GDM1 (cell line): ENCODE data around the gene AFF2.

Experiments
- DNase-seq: peaks from one replicate; lab custom pipeline; 2025; lab: John Stamatoyannopoulos, UW

AFF2 gene

DNA sequence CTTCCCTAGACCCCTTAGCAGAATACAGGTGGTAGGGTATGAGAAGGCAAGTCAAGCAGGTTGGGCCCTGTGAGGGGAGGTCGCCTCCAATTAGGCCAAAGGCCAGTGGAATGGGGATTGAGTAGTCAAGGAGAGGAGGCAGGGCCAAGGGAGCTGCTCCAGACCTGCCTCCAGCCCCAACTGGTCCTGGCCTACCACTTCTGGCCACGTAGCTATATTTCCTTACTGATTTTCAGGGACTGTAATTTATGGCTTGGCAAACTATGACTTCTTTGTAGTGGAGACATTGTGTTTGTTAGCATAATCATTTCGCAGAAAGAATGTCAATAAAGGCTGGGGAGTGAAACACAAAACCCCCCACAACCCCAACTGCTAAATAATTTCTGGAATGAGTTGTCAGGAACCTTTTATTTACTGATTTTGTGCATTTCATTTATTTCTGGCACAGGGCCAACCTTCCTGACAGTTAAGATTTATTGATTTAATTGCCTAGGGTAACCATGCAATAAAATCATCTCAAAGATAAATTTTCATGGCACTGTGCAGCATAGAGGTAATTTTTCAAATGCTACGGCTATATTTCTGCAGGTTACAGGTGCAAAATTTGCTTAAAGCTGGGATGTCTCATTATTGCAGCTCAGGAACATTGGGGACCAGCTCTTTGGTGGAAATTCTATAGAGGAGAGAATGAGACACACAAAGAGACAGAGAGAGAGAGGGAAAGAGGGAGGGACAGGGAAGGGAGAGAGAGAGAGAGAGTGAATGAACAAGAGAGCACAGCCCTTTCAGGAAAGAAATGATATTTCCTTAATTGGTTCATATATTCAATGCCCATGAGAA is 509.8 kb downstream of the AFF2 start:
- no peak for DNase-seq

DNA sequence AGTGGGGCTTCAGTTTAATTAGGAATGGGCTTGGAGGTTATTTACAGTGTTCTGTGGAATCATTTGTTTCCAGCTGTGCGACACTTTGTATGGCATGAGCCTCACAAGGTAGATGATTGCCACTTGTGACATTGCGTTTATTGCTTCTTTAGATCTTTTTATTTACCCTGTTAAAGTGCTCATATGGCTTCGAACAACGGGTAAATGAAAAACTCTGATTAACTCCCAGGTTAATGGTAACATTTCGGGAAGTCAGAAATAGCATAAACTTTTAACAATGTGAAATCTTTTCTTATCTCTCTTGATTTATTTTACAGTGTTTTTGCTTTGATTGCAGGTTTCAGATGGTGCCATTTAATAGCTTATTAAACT is 510.4 kb downstream of the AFF2 start:
- no peak for DNase-seq

DNA sequence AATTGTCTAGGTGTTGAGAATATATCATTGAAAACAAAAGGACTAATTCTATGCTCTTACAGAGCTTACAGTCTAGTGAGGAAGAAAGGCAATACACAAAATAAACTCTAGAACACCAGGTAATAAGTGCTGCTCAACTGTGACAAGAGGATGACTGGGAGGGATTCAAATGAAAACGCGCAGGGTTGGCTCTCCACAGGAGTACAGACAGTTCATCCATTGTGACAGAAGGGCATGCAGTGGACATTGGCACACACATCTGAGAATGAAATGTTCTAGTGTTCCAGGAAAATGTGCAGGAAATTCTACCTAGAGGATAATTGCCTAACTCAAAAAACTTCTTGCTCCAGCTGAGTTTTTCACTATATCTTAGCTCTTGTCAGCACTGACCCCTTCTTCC is 512.7 kb downstream of the AFF2 start:
- DNase-seq, result no peak

DNA sequence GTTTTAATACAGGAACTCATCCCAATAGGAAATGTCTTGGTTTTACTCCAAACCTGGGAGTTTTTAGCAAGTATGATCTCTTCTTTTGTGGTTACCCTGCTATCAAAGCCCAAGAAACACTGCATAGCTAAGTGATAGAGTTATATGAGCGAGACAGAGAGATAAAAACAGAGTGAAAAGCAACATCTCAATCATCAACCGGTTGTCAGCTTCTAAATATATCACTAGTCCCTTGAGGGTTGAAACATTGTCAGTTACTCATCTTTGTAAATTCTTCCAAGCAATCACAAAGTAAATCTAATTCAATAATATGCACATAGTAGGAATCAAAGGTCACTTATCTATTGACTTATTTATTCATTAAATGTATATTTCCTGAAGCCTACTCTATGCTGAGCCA is 520.7 kb downstream of the AFF2 start:
- no peak for DNase-seq

DNA sequence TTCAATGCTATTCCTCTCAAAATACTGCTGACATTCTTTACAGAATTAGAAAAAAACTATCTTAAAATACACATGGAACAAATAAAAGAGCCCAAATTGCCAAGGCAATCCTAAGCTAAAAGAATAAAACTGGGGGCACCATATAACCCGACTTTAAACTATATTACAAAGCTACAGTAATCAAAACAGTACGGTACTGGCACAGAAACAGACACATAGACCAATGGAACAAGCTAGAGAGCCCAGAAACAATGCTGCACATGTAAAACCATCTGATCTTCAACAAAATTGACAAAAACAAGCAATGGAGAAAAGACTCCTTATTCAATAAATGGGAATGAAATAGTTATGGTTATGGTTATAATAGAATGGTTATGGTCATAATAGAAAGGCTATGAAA is 522.1 kb downstream of the AFF2 start:
- DNase-seq, result no peak

DNA sequence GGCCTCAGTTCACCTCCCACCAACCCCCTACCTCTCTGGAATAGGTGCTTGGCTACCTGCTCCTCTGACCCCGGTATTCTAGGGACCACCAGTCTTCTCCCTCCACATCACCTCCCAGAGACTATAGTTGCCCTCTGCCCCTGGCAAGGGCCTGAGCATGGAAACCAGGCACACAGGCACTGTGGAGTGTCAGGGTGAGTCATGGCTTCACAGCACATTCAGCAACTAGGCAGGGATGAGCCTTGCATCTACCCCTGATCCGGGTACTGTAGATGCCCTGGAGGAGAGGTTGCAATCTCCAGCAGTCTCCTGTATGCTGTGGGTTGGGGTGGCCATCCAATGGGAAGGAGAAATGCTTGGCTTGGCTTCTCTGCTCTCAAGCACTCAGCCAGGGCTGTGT is 532.0 kb downstream of the AFF2 start:
- no peak for DNase-seq

DNA sequence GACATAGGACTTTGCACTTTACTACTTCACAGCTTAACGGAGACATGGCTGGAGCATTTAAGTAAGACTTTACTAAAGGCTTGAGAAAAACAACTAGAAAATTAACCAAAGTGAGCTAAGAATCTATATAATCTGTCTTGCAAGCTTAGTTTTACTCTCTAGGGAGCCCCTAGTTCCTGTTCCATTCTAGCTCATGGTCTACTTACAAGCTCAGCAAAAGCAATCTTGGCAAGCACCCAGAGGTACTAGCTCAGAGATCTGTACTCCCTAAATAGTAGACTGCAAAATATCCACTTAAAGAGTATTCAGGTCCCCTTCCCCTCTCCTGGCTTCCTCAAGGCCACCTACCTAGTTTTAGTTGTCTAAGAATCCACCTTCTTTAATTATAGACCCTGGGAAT is 535.7 kb downstream of the AFF2 start:
- no peak for DNase-seq

DNA sequence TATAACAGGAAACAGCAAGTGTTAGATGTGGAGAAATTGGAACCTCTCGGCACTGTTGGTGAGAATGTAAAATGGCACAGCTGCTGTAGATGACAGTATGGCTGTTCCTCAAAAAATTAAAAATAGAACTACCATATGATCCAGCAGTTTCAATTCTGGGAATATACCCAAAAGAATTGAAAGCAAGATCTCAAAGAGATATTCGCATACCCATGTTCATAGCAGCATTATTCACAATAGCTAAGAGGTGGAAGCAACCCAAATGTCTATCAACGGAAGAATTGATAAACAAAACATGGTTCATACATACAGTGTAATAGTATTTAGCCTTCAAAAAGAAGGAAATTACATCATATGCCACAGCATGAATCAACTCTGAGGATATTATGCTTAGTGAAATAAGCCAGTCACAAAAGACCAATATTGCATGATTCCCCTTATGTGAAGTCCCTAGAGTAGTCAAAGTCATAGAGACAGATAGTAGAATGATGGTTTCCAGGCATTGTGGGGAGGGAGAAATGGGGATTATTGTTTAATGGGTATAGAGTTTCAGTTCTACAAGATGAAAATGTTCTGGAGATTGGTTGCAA is 537.0 kb downstream of the AFF2 start:
- DNase-seq, result no peak

DNA sequence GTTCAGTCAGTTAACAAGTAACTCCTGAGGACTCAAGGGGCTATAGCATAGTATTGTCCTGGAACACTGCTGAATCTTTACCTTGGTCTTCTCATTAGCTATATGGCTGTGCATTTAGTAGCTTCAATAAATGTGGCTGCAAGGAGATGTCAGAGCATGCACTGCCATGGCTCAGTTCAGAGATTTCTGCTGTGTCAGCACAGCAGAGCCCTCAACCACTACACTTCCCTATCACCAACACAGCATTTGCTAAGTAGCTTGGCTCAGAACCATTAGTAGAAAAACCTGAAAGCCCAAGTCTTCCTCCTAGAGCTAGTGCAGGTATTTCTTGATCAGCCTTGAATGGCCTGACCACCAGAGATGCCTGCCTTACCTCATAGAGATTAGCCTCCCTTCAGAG is 538.6 kb downstream of the AFF2 start:
- DNase-seq, result no peak

DNA sequence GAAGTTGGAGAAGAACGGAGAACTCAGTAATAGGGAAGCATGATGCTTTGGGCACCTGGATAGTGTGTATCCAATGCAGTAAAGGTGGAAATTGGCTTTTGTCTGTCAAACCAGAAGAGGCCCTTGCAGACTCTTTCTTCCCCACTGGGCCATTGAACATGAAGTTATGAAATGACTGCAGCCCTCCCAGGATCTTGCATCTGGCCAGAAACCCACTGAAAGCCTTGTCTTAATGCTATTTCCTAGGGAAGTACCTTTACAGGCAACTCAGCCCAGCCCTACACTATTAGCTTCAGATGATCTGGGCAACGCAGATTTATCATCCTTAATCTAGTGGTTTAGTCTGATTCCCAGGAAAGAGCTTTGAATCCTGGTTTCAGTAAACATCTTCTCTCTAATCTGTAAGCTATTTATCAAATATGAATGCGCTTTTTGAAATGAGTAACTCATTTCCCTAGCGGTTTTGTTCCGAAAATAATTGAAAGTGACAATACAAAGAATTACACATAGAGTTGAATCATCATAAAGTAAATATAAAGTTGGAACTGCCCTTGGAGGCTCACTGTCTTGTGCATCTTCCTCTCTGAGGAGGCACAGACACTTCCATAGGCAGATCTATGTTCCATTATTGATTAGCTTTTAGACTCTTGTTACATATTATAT is 540.6 kb downstream of the AFF2 start:
- no peak for DNase-seq

DNA sequence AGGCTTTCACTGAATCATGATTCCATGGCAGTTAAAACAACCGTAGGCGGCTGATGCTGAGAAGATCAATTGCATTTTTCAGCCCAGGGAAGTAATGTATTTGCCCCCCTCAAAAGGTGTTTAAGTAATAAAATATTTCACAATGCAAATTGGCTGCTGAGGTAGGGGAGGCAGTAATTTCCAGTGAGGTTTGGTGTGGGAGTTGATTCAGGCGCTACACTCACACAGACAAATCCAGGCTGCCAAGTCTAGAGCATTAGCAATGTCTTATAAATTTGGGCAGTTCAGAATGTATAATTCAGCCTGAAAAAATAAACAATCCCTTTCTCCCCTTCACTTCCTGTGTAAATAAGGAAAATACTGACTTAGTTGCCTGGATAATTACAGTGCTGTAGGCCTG is 543.0 kb downstream of the AFF2 start:
- DNase-seq, result no peak

DNA sequence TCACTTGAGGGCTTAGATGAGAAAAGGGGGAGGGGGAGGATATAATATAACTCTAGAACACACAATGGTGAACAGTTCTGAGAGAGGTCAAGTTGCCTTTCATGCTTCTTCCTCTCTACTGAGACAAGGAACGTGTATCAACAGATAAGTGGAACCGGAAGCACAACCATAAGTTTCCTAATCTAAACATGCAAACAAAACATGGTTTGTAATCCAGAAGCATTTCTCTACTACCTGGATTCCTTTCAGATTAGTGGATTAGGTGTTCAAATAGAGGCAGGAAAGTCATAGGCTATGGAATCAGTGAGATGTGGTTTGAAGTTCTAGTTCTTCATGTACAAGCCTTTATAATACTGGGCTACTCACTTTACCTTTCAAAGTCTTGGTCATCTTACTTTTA is 544.1 kb downstream of the AFF2 start:
- DNase-seq, result no peak

DNA sequence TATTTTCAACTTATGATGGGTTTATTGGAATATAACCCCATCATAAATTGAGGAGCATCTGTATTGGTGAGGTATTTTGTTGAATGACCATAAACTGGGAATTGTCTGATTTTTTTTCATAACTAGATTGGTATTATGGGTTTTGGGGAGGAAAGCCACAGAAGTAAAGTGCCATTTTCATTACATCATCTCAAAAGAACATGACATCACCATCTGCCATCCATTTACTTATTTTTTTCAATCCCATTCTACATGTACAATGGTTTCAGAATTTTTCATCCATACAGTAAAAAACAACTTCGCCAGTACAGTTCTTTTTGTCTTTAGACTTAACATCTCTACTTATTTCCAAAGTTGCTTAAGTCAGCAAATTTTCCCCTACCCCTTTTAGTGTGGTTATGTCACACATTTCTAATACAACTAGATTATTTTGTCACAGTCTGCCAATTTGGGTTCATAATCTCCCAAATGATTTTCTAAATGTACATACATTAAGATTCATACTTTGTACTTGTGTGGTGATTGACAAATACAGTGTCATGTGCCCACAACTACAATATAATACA is 545.3 kb downstream of the AFF2 start:
- no peak for DNase-seq
